ENCODE data around the gene ART3.

The ART3 gene

DNA sequence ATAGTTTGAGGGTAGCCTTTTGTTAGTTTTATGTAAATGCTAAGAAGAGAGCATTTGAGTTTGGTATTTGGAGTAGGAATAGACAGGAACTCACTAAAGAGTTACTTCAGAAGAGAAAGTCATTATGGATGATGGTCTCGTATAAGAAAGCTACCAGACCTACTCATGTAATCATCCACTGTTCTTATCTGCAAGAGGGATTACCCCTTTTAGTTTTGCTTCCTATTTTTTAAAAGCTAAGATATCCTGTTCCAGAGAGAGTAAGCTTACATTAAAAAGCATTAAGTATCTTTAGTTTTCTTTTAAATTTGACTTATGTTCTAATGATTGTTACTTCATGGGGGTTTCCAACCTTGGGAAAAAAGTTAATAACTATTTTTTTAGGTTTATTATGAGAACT, 12.5 kb upstream of the ART3 start:
- H3K4me1 ChIP-seq (ENCODE audit: control insufficient read depth in 5 of 5, insufficient read depth in 5 of 5, low read length in 5 of 5) = no peaks in the 10 kb centered on the region
- no peaks in the 10 kb centered on the region for H3K36me3 ChIP-seq (ENCODE audit: control insufficient read depth in 5 of 5, insufficient read depth in 5 of 5, low read length in 5 of 5)
- no peak overlapping the region for H3K4me3 ChIP-seq (ENCODE audit: low read depth in 1 of 5, low read length in 5 of 5)
- H3K9me3 ChIP-seq (ENCODE audit: control insufficient read depth in 5 of 5, low read length in 5 of 5) = no peaks in the 10 kb centered on the region
- no peaks in the 10 kb centered on the region for H3K27me3 ChIP-seq (ENCODE audit: control insufficient read depth in 5 of 5, insufficient read depth in 4 of 5, low read length in 5 of 5)
- no peak overlapping the region for H3K9ac ChIP-seq (ENCODE audit: low read length in 5 of 5)
- no peak overlapping the region for H3K27ac ChIP-seq (ENCODE audit: low read depth, low read length)

DNA sequence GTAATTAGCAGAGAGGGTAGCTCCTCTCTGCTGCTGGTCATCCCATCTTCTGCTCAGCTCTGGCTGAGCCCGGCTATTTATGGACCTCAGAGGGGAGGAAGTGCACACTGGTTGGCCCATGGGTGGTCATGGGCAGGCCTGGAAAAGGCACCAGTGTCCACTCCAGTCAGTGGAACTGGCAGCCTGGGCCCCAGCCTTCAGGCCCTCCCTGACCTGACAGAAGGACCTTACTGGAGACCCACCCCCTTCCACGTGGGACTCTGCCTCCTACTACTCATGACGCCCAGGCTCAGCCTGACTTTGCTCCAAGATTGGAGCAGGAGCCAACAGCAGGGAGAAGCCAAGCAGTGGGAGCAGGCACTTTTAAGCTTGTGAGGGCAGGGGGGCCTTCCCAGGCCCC, 8.0 kb upstream of the ART3 start:
- Histone ChIP-seq H3K9me3 (ENCODE audit: control insufficient read depth in 5 of 5, low read length in 5 of 5) (no peaks in the 10 kb centered on the region), H3K27me3 (ENCODE audit: control insufficient read depth in 5 of 5, insufficient read depth in 4 of 5, low read length in 5 of 5) (no peaks in the 10 kb centered on the region), H3K4me1 (ENCODE audit: control insufficient read depth in 5 of 5, insufficient read depth in 5 of 5, low read length in 5 of 5) (no peaks in the 10 kb centered on the region), H3K36me3 (ENCODE audit: control insufficient read depth in 5 of 5, insufficient read depth in 5 of 5, low read length in 5 of 5) (no peaks in the 10 kb centered on the region), H3K4me3 (ENCODE audit: low read depth in 1 of 5, low read length in 5 of 5) (no peak overlapping the region), H3K27ac (ENCODE audit: low read depth, low read length) (no peak overlapping the region), H3K9ac (ENCODE audit: low read length in 5 of 5) (no peak overlapping the region)

DNA sequence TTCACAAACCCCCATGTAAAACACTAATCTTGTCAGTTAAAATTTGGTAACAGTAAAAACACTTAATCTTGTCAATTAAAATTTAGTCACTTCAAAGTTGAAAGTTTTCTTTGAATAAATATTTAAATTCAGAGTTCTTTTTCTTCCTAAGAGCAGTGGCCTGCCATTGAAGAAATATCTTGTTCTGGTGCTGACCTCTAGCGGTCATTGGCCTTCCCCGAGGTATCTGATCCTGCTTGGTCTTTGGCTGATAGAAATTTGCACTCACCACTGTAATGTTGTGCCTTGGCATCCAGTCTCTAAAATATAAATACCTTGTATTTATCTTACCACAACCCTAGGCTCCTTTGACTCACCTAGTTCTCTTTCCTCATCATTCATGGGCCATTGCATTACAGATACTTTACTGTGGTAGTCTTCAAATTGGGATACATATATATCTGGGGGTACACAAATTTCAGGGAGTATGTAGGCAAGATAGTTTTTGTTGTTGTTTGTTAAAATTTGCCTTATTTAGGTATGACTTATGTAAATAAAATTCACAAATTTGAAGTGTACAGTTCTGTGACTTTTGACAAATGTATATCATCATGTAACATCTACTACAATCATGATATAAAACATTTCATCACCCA, 6.7 kb upstream of the ART3 start:
- no peak overlapping the region for H3K4me3 ChIP-seq (ENCODE audit: low read depth in 1 of 5, low read length in 5 of 5)
- H3K9me3 ChIP-seq (ENCODE audit: control insufficient read depth in 5 of 5, low read length in 5 of 5) = no peaks in the 10 kb centered on the region
- no peak overlapping the region for H3K9ac ChIP-seq (ENCODE audit: low read length in 5 of 5)
- H3K27ac ChIP-seq (ENCODE audit: low read depth, low read length) = no peak overlapping the region
- no peaks in the 10 kb centered on the region for H3K4me1 ChIP-seq (ENCODE audit: control insufficient read depth in 5 of 5, insufficient read depth in 5 of 5, low read length in 5 of 5)
- no peaks in the 10 kb centered on the region for H3K27me3 ChIP-seq (ENCODE audit: control insufficient read depth in 5 of 5, insufficient read depth in 4 of 5, low read length in 5 of 5)
- no peaks in the 10 kb centered on the region for H3K36me3 ChIP-seq (ENCODE audit: control insufficient read depth in 5 of 5, insufficient read depth in 5 of 5, low read length in 5 of 5)

- Histone ChIP-seq H3K27ac (ENCODE audit: low read depth, low read length) (no peak overlapping the region), H3K27me3 (ENCODE audit: control insufficient read depth in 5 of 5, insufficient read depth in 4 of 5, low read length in 5 of 5) (no peaks in the 10 kb centered on the region), H3K4me1 (ENCODE audit: control insufficient read depth in 5 of 5, insufficient read depth in 5 of 5, low read length in 5 of 5) (no peaks in the 10 kb centered on the region), H3K4me3 (ENCODE audit: low read depth in 1 of 5, low read length in 5 of 5) (no peak overlapping the region), H3K36me3 (ENCODE audit: control insufficient read depth in 5 of 5, insufficient read depth in 5 of 5, low read length in 5 of 5) (no peaks in the 10 kb centered on the region), H3K9me3 (ENCODE audit: control insufficient read depth in 5 of 5, low read length in 5 of 5) (no peaks in the 10 kb centered on the region), H3K9ac (ENCODE audit: low read length in 5 of 5) (no peak overlapping the region)
These were observed 1.7 kb upstream of the ART3 start for GRCh38 chr4:76072760-76073159.

DNA sequence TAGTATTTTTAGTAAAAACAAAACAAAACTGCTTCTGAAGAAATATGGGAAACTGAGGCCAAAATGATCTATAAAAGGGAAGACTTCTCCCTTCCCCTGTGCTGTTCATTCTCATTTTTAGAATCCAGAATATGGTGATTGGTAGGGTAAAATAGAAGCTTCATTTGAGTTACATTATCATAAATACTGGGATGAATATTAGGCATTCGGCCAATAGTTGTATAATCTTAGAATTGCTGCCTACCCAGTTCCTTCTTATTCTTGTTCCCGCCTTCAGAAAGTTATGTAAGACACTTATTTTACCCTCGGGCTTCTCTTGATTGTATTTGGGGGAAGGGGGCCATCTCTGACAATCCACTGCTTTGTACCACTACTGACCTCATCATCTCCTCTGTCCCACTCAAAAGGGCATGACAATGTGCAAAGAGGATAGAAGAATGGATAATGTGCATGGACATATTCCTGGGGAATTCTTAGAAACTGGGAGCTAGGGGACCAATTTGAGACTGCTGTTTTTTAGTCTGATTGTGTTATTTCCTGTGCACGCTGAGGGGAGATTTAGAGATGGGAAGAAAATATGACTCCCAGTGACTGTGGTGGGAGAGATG, 588 bp downstream of the ART3 start:
- H3K9ac ChIP-seq (ENCODE audit: low read length in 5 of 5) = no peak overlapping the region
- no peaks in the 10 kb centered on the region for H3K4me1 ChIP-seq (ENCODE audit: control insufficient read depth in 5 of 5, insufficient read depth in 5 of 5, low read length in 5 of 5)
- no peak overlapping the region for H3K4me3 ChIP-seq (ENCODE audit: low read depth in 1 of 5, low read length in 5 of 5)
- H3K27me3 ChIP-seq (ENCODE audit: control insufficient read depth in 5 of 5, insufficient read depth in 4 of 5, low read length in 5 of 5) = peaks cover 0 to 5% (median 2%) of the 10 kb centered on the region in 5 donors
- H3K27ac ChIP-seq (ENCODE audit: low read depth, low read length) = no peak overlapping the region
- H3K36me3 ChIP-seq (ENCODE audit: control insufficient read depth in 5 of 5, insufficient read depth in 5 of 5, low read length in 5 of 5) = no peaks in the 10 kb centered on the region
- H3K9me3 ChIP-seq (ENCODE audit: control insufficient read depth in 5 of 5, low read length in 5 of 5) = no peaks in the 10 kb centered on the region

- Histone ChIP-seq H3K4me1 (ENCODE audit: control insufficient read depth in 5 of 5, insufficient read depth in 5 of 5, low read length in 5 of 5) (no peaks in the 10 kb centered on the region), H3K4me3 (ENCODE audit: low read depth in 1 of 5, low read length in 5 of 5) (no peak overlapping the region), H3K27ac (ENCODE audit: low read depth, low read length) (no peak overlapping the region), H3K36me3 (ENCODE audit: control insufficient read depth in 5 of 5, insufficient read depth in 5 of 5, low read length in 5 of 5) (no peaks in the 10 kb centered on the region), H3K9me3 (ENCODE audit: control insufficient read depth in 5 of 5, low read length in 5 of 5) (no peaks in the 10 kb centered on the region), H3K27me3 (ENCODE audit: control insufficient read depth in 5 of 5, insufficient read depth in 4 of 5, low read length in 5 of 5) (peaks cover 0 to 5% (median 2%) of the 10 kb centered on the region in 5 donors), H3K9ac (ENCODE audit: low read length in 5 of 5) (no peak overlapping the region)
These were observed 3.6 kb downstream of the ART3 start for GRCh38 chr4:76078033-76078613.

DNA sequence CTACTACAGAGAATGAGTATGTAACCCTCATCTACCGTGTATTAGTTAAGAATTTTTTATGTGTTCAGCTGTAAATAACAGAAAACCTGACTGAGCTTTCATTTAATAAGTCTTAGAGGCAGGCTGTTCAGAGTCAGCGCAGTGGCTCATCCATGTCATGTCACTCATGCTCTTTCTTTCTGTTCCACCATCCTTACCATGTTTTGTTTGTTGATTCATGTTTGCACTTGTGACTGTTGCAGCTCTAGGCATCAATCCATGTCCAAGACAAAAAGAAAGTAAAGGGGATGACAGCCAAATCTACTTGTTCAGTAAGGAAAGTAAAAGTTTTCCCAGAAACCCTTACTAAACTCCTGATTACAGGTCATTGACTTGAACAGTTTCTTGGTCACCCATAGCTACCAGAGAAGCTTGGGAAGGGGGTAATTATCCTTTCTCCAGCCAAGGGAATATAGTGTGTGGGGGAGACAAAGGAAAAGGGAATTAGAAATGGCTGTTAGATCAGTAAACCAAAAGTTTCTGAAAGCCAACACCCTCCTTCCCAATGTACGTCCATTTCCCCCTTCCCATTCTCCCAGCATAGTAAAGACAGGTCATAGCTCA, 9.0 kb downstream of the ART3 start:
- no peak overlapping the region for H3K9ac ChIP-seq (ENCODE audit: low read length in 5 of 5)
- no peaks in the 10 kb centered on the region for H3K27me3 ChIP-seq (ENCODE audit: control insufficient read depth in 5 of 5, insufficient read depth in 4 of 5, low read length in 5 of 5)
- no peak overlapping the region for H3K27ac ChIP-seq (ENCODE audit: low read depth, low read length)
- H3K36me3 ChIP-seq (ENCODE audit: control insufficient read depth in 5 of 5, insufficient read depth in 5 of 5, low read length in 5 of 5) = no peaks in the 10 kb centered on the region
- H3K9me3 ChIP-seq (ENCODE audit: control insufficient read depth in 5 of 5, low read length in 5 of 5) = no peaks in the 10 kb centered on the region
- no peak overlapping the region for H3K4me3 ChIP-seq (ENCODE audit: low read depth in 1 of 5, low read length in 5 of 5)
- H3K4me1 ChIP-seq (ENCODE audit: control insufficient read depth in 5 of 5, insufficient read depth in 5 of 5, low read length in 5 of 5) = peaks cover 0 to 8% (median 5%) of the 10 kb centered on the region in 5 donors

- H3K4me3 ChIP-seq (ENCODE audit: low read depth in 1 of 5, low read length in 5 of 5) = no peak overlapping the region
- H3K9me3 ChIP-seq (ENCODE audit: control insufficient read depth in 5 of 5, low read length in 5 of 5) = no peaks in the 10 kb centered on the region
- H3K27me3 ChIP-seq (ENCODE audit: control insufficient read depth in 5 of 5, insufficient read depth in 4 of 5, low read length in 5 of 5) = no peaks in the 10 kb centered on the region
- H3K4me1 ChIP-seq (ENCODE audit: control insufficient read depth in 5 of 5, insufficient read depth in 5 of 5, low read length in 5 of 5) = peaks cover 0 to 8% (median 5%) of the 10 kb centered on the region in 5 donors
- H3K9ac ChIP-seq (ENCODE audit: low read length in 5 of 5) = no peak overlapping the region
- no peaks in the 10 kb centered on the region for H3K36me3 ChIP-seq (ENCODE audit: control insufficient read depth in 5 of 5, insufficient read depth in 5 of 5, low read length in 5 of 5)
- no peak overlapping the region for H3K27ac ChIP-seq (ENCODE audit: low read depth, low read length)
These were observed 10.0 kb downstream of the ART3 start for GRCh38 chr4:76084542-76084941.

DNA sequence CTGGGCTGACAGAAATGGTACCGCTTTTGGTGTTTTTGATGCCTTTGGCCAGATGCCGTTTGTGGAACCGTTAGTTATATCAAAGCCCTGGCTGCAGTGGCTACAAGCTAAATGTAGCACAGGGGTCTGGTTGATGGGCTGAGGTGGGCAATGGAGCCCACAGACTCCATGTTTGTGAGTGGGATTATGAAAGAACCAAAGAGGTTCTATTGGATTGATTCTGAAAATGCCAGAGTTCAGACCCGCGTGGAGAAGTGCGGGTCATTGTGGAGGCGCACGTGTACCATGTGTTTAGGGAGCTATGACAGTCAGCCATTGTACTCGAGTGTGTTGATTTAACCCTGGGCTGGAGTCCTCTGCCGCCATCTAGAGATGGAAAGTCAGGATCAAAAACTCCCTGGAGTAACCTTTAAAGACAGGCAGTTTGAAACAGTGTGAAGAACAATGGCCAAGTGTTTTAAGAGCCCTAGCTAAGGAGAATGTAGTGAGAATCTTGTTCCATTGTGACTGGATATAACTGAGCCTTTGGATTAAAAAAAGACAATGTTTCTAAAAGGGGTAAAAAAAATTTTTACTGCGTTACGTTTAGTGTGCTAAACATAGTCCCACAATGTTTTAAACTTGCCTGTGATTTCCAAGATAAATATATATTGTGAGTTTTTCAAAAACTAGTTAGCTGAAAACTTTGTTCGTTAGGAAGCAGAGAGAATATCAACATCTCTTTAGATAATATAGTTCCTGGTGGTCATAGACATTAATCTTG, 12.7 kb downstream of the ART3 start:
- no peak overlapping the region for H3K27ac ChIP-seq (ENCODE audit: low read depth, low read length)
- H3K27me3 ChIP-seq (ENCODE audit: control insufficient read depth in 5 of 5, insufficient read depth in 4 of 5, low read length in 5 of 5) = no peaks in the 10 kb centered on the region
- H3K9ac ChIP-seq (ENCODE audit: low read length in 5 of 5) = peak overlapping the region in 1 of 5 donors; percentile 31
- no peaks in the 10 kb centered on the region for H3K9me3 ChIP-seq (ENCODE audit: control insufficient read depth in 5 of 5, low read length in 5 of 5)
- H3K4me1 ChIP-seq (ENCODE audit: control insufficient read depth in 5 of 5, insufficient read depth in 5 of 5, low read length in 5 of 5) = peaks cover 2 to 11% (median 5%) of the 10 kb centered on the region in 5 donors
- H3K36me3 ChIP-seq (ENCODE audit: control insufficient read depth in 5 of 5, insufficient read depth in 5 of 5, low read length in 5 of 5) = no peaks in the 10 kb centered on the region
- H3K4me3 ChIP-seq (ENCODE audit: low read depth in 1 of 5, low read length in 5 of 5) = peak overlapping the region in 3 of 5 donors; percentile 13 to 46 (median 33)

GRCh38 chr4:76088719-76089118, 14.2 kb downstream of the ART3 start:
- Histone ChIP-seq H3K9ac (ENCODE audit: low read length in 5 of 5) (no peak overlapping the region), H3K4me1 (ENCODE audit: control insufficient read depth in 5 of 5, insufficient read depth in 5 of 5, low read length in 5 of 5) (peaks cover 2 to 11% (median 5%) of the 10 kb centered on the region in 5 donors), H3K27ac (ENCODE audit: low read depth, low read length) (no peak overlapping the region), H3K36me3 (ENCODE audit: control insufficient read depth in 5 of 5, insufficient read depth in 5 of 5, low read length in 5 of 5) (no peaks in the 10 kb centered on the region), H3K27me3 (ENCODE audit: control insufficient read depth in 5 of 5, insufficient read depth in 4 of 5, low read length in 5 of 5) (no peaks in the 10 kb centered on the region), H3K9me3 (ENCODE audit: control insufficient read depth in 5 of 5, low read length in 5 of 5) (no peaks in the 10 kb centered on the region), H3K4me3 (ENCODE audit: low read depth in 1 of 5, low read length in 5 of 5) (no peak overlapping the region)
